AG04449 (cell line): ENCODE data around the gene CFAP100.

Source experiments
- CTCF ChIA-PET: fragments of 350-600 bp; formaldehyde crosslinking; extraction: SDS; loops from one replicate; lab custom pipeline; 2021; ENCODE audit warnings: antibody characterized with exemption; lab: Yijun Ruan, JAX
- POLR2A ChIA-PET: fragments of 400-600, 350-600 bp; formaldehyde crosslinking; extraction: SDS; loops from one replicate; lab custom pipeline; 2020; ENCODE audit warnings: antibody characterized with exemption, inconsistent platforms; lab: Yijun Ruan, JAX
- DNase-seq: peaks from one replicate; pipeline ENCODE4 v3.0.0-alpha.2; 2010; ENCODE audit warnings: low read depth, low spot score
- H3K4me3 ChIP-seq: 2 replicates; pipeline ENCODE4 v1.5.1; 2011; ENCODE audit warnings: low read depth, mild to moderate bottlenecking, control low read depth, low read length
- CTCF ChIP-seq: IDR thresholded peaks from one replicate; pipeline ENCODE4 v1.5.1; 2011; ENCODE audit warnings: mild to moderate bottlenecking, moderate library complexity, low read length, control low read depth, inconsistent platforms; ENCODE audit not compliant: insufficient read depth; ENCODE audit errors: missing control alignments

Gene CFAP100

GRCh38 chr3:126399351-126399735, 4.6 kb downstream of the CFAP100 start:
- TF ChIP-seq CTCF = no peak
- POLR2A ChIA-PET = no interaction called here
- no peak for DNase-seq
- CTCF ChIA-PET = interaction anchor here (0.9 to 1.3 kb wide), 2 partner anchors 10 to 265 kb away, joined by 3 read pairs; no protein-coding TSS in a partner anchor
- H3K4me3 ChIP-seq = no peak overlapping the region

- no peak for DNase-seq
- POLR2A ChIA-PET = no interaction called here
- CTCF ChIA-PET = interaction anchor here (0.9 to 1.3 kb wide), 2 partner anchors 11 to 265 kb away, joined by 3 read pairs; no protein-coding TSS in a partner anchor
- no peak overlapping the region for H3K4me3 ChIP-seq
- no peak for TF ChIP-seq CTCF
Observed at GRCh38 chr3:126399756-126400155, 5.0 kb downstream of the CFAP100 start.

- H3K4me3 ChIP-seq = no peak overlapping the region
- no peak for DNase-seq
- no peak for TF ChIP-seq CTCF
- CTCF ChIA-PET = interaction anchor here (0.8 kb wide), 1 partner anchor 9 kb away, joined by 3 read pairs; no protein-coding TSS in a partner anchor
- POLR2A ChIA-PET = no interaction called here
Observed at GRCh38 chr3:126401611-126402160, 7.0 kb downstream of the CFAP100 start.

GRCh38 chr3:126402178-126402577, 7.5 kb downstream of the CFAP100 start:
- ChIA-PET POLR2A (no interaction called here), CTCF (interaction anchor here (0.8 kb wide), 1 partner anchor 10 kb away, joined by 3 read pairs; no protein-coding TSS in a partner anchor)
- no peak for DNase-seq
- no peak overlapping the region for H3K4me3 ChIP-seq
- no peak for TF ChIP-seq CTCF

- CTCF ChIA-PET = no interaction called here
- no peak overlapping the region for H3K4me3 ChIP-seq
Observed at GRCh38 chr3:126402666-126403302, 8.1 kb downstream of the CFAP100 start.

More at GRCh38 chr3:126402666-126403302, 8.1 kb downstream of the CFAP100 start:
- POLR2A ChIA-PET = no interaction called here
- no peak for DNase-seq
- TF ChIP-seq CTCF = no peak
